ENCODE measurements around the gene LRRC49. TPM values are rescaled to one million over a fixed set of nuclear protein-coding genes. Genes with fewer than 3 reads are reported as not detected.
"Not testable (repeated sequence)": the region's sequence is repeated elsewhere in the genome, so short reads cannot be mapped to it uniquely, and the experiment has no call there.

The LRRC49 gene
- total RNA-seq, 1 donor from 2014 or later = 13.4 TPM

DNA sequence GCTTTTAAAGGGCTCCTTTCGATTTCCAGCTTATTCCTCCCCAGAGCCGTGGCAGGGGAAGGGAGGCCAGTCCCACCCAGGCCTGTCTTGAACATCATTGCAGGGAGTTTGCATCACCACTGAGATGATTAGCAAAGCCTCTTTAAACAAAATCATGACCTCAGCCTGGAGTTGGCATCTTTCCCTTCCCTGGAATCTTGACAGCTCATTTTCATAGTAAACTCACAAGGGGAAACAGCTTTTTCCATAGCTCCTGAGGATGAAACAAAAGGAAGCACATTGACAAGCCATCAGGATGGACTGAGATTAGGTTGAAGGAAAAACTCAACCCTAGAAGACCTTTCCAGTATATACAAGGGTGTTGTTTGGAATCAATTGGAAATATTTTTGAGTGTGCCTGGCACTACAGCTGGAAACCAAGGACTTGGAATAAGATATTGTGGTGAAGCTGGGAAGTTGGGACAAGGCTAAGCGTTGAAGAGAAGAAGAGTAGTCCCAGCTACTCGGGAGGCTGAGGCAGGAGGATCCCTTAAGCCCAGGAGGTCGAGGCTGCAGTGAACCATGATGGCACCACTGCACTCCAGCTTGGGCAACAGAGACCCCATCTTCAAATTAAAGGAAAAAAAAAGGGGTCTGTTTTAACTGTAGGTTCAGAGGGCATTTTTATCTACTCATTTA is 35.6 kb upstream of the LRRC49 start:
- Mint-ChIP-seq H3K27ac (no peak overlapping the region), H3K36me3 (no peaks in the 10 kb centered on the region), H3K9me3 (no peaks in the 10 kb centered on the region), H3K27me3 (peaks cover 26% of the 10 kb centered on the region), H3K4me1 (ENCODE audit: unreplicated experiment) (peaks cover 20% of the 10 kb centered on the region), H3K4me3 (no peak overlapping the region)
- TF ChIP-seq, protein P1, sequence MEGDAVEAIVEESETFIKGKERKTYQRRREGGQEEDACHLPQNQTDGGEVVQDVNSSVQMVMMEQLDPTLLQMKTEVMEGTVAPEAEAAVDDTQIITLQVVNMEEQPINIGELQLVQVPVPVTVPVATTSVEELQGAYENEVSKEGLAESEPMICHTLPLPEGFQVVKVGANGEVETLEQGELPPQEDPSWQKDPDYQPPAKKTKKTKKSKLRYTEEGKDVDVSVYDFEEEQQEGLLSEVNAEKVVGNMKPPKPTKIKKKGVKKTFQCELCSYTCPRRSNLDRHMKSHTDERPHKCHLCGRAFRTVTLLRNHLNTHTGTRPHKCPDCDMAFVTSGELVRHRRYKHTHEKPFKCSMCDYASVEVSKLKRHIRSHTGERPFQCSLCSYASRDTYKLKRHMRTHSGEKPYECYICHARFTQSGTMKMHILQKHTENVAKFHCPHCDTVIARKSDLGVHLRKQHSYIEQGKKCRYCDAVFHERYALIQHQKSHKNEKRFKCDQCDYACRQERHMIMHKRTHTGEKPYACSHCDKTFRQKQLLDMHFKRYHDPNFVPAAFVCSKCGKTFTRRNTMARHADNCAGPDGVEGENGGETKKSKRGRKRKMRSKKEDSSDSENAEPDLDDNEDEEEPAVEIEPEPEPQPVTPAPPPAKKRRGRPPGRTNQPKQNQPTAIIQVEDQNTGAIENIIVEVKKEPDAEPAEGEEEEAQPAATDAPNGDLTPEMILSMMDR (conservative IDR thresholded peaks at IDR 0.05) = no peak
- DNase-seq (ENCODE audit: extremely low spot score, unreplicated experiment) = no peak

DNA sequence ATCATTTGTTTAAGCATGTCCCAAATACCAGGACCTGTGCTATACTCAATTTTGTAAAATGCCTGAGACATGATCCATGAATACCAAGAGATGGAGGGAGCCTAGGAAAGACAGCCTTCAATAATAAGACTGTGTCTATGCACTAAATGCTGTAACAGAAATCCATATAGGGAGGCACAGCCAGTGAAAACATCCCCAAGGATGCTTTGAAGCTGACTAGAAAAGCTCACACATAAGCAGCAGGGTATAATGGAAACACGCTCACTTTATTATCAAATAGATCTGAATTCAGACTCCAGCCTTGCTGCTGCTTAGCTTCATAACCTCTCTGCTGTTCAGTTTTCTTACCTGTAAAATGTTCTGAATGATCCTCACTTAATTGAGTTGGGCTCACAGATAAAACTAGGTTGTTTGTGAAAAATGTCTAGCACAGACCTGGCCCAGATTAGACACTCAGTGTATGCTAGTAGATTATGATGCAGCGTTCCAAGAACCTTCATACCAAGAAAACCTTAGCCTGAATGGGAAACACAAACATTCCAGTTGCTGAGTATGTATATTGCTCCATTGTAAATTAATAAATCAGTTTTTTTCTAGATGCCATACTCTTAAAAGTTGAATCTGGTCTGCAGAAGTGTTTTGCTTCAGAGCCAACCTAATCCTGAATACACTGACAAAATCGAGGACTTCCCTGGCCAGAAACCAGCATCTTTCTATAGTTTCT is 34.9 kb upstream of the LRRC49 start:
- Mint-ChIP-seq H3K27ac (no peak overlapping the region), H3K36me3 (no peaks in the 10 kb centered on the region), H3K4me1 (ENCODE audit: unreplicated experiment) (peaks cover 15% of the 10 kb centered on the region), H3K9me3 (no peaks in the 10 kb centered on the region), H3K4me3 (no peak overlapping the region), H3K27me3 (peaks cover 26% of the 10 kb centered on the region)
- DNase-seq (ENCODE audit: extremely low spot score, unreplicated experiment) = no peak
- TF ChIP-seq, protein P1 (conservative IDR thresholded peaks at IDR 0.05) = no peak

DNA sequence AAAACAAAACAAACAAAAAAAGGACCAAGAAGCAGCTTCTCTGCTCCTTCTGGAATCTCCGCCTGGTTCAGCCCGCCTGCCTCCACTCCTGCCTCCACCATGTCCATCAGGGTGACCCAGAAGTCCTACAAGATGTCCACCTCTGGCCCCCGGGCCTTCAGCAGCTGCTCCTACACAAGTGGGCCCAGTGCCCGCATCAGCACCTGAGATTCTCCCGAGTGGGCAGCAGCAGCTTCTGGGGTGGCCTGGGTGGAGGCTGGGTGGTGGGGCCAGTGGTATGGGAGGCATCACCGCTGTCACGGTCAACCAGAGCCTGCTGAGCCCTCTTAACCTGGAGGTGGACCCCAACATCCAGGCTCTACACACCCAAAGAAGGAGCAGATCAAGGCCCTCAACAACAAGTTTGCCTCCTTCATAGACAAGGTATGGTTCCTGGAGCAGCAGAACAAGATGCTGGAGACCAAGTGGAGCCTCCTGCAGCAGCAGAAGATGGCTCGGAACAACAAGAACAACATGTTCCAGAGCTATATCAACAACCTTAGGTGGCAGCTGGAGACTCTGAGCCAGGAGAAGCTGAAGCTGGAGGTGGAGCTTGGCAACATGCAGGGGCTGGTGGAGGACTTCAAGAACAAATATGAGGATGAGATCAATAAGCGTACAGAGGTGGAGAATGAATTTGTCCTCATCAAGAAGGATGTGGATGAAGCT is 33.9 kb upstream of the LRRC49 start:
- H3K27ac Mint-ChIP-seq; H3K36me3 Mint-ChIP-seq; H3K4me1 Mint-ChIP-seq (ENCODE audit: unreplicated experiment): not testable (repeated sequence)

GRCh38 chr15:70859322-70859908 is 33.2 kb upstream of the LRRC49 start:
- Mint-ChIP-seq H3K36me3 (no peaks in the 10 kb centered on the region), H3K4me1 (ENCODE audit: unreplicated experiment) (peaks cover 8% of the 10 kb centered on the region), H3K9me3 (no peaks in the 10 kb centered on the region), H3K27ac (no peak overlapping the region), H3K4me3 (no peak overlapping the region), H3K27me3 (peaks cover 21% of the 10 kb centered on the region)
- TF ChIP-seq, protein P1 (conservative IDR thresholded peaks at IDR 0.05) = no peak
- no peak for DNase-seq (ENCODE audit: extremely low spot score, unreplicated experiment)

More for the DNA sequence above, 33.9 kb upstream of the LRRC49 start:
- H3K4me3 Mint-ChIP-seq; H3K9me3 Mint-ChIP-seq; DNase-seq (ENCODE audit: extremely low spot score, unreplicated experiment): not testable (repeated sequence)
- H3K27me3 Mint-ChIP-seq = peaks cover 22% of the 10 kb centered on the region

DNA sequence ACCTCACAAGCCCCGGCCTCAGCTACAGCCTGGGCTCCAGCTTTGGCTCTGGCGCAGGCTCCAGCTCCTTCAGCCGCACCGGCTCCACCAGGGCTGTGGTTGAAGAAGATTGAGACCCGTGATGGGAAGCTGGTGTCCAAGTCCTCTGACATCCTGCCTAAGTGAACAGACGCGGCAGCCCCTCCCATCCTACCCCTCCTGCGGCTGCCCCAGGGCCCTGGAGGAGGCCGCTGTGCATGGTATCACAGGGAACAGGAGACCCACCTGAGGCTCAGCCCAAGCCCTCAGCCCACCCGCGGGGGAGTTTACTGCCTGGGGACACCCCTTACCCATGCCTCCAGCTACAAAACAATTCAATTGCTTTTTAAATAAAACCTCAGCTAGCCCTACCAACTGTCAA is 32.6 kb upstream of the LRRC49 start:
- Mint-ChIP-seq H3K9me3 (no peaks in the 10 kb centered on the region), H3K36me3 (no peaks in the 10 kb centered on the region), H3K27ac (no peak overlapping the region), H3K4me1 (ENCODE audit: unreplicated experiment) (peaks cover 4% of the 10 kb centered on the region), H3K27me3 (peaks cover 16% of the 10 kb centered on the region), H3K4me3 (no peak overlapping the region)
- no peak for DNase-seq (ENCODE audit: extremely low spot score, unreplicated experiment)
- TF ChIP-seq, protein P1 (conservative IDR thresholded peaks at IDR 0.05) = no peak
